ENCODE data around the gene SMPX. TPM values are rescaled to one million over a fixed set of nuclear protein-coding genes. Genes with fewer than 3 reads are reported as not detected.

SMPX gene
- polyA plus RNA-seq, 3 donors: not detected

- peaks cover 0 to 5% (median 2%) of the 10 kb centered on the region in 7 donors for H3K9me3 Mint-ChIP-seq
- H3K27ac Mint-ChIP-seq: no peak overlapping the region
- 95% methylated on average over 4 of the region's 7 CpGs for WGBS (ENCODE audit: insufficient coverage)
- H2AFZ ChIP-seq (ENCODE audit: insufficient read depth, low read depth, low read length, poor library complexity, severe bottlenecking): no peak overlapping the region
- no peaks in the 10 kb centered on the region for H3K4me1 Mint-ChIP-seq
- DNase-seq: no peak
- no peaks in the 10 kb centered on the region for H3K4me1 ChIP-seq (ENCODE audit: control insufficient read depth in 1 of 2, insufficient read depth in 2 of 2, low read length in 2 of 2)
- H3K9ac ChIP-seq (ENCODE audit: insufficient read depth, low read length, poor library complexity, severe bottlenecking): no peak overlapping the region
- H3K27me3 ChIP-seq (ENCODE audit: control insufficient read depth in 2 of 2, insufficient read depth in 2 of 2, low read length in 2 of 2): no peaks in the 10 kb centered on the region
- H3K4me3 ChIP-seq (replicated peaks in 1 of 3; ENCODE audit: low read depth in 2 of 3, low read length in 3 of 3): no peak overlapping the region
- H3K4me2 ChIP-seq (replicated peaks; ENCODE audit: extremely low read depth, low read length, poor library complexity, severe bottlenecking): no peak overlapping the region
- no peaks in the 10 kb centered on the region for H3K36me3 Mint-ChIP-seq
- H3K79me2 ChIP-seq (ENCODE audit: insufficient read depth, low read length): no peaks in the 10 kb centered on the region
- intact Hi-C loops (cut with micrococcal nuclease): no loop called here
- H4K20me1 ChIP-seq (ENCODE audit: insufficient read depth, low read length): no peaks in the 10 kb centered on the region
- peaks cover 0 to 7% (median 3%) of the 10 kb centered on the region in 3 donors for H3K27me3 Mint-ChIP-seq (ENCODE audit: low read depth in 3 of 3)
- H3K9me3 ChIP-seq (replicated peaks in 1 of 2; ENCODE audit: control insufficient read depth in 1 of 2, insufficient read depth in 1 of 2, low read length in 2 of 2): no peaks in the 10 kb centered on the region
- no peaks in the 10 kb centered on the region for H3K36me3 ChIP-seq (replicated peaks in 1 of 2; ENCODE audit: control insufficient read depth in 1 of 2, insufficient read depth in 2 of 2, low read length in 2 of 2)
- no peak overlapping the region for H3K4me3 Mint-ChIP-seq
- no peak for TF ChIP-seq CTCF (IDR thresholded peaks at IDR 0.05)
- no peak overlapping the region for H3K27ac ChIP-seq (ENCODE audit: low read depth in 1 of 2, low read length in 2 of 2)
Observed at GRCh38 chrX:21717802-21718201, 40.1 kb downstream of the SMPX start.

GRCh38 chrX:21715825-21716224 lies 42.1 kb downstream of the SMPX start:
- TF ChIP-seq CTCF (IDR thresholded peaks at IDR 0.05): no peak
- no peak for DNase-seq
- no peak overlapping the region for H3K4me3 ChIP-seq (replicated peaks in 1 of 3; ENCODE audit: low read depth in 2 of 3, low read length in 3 of 3)

More at GRCh38 chrX:21715825-21716224, 42.1 kb downstream of the SMPX start:
- Histone ChIP-seq H3K36me3 (replicated peaks in 1 of 2; ENCODE audit: control insufficient read depth in 1 of 2, insufficient read depth in 2 of 2, low read length in 2 of 2) (no peaks in the 10 kb centered on the region), H4K20me1 (ENCODE audit: insufficient read depth, low read length) (no peaks in the 10 kb centered on the region), H3K9me3 (replicated peaks in 1 of 2; ENCODE audit: control insufficient read depth in 1 of 2, insufficient read depth in 1 of 2, low read length in 2 of 2) (no peaks in the 10 kb centered on the region), H3K27ac (ENCODE audit: low read depth in 1 of 2, low read length in 2 of 2) (no peak overlapping the region), H3K27me3 (ENCODE audit: control insufficient read depth in 2 of 2, insufficient read depth in 2 of 2, low read length in 2 of 2) (no peaks in the 10 kb centered on the region), H3K4me1 (ENCODE audit: control insufficient read depth in 1 of 2, insufficient read depth in 2 of 2, low read length in 2 of 2) (no peaks in the 10 kb centered on the region), H2AFZ (ENCODE audit: insufficient read depth, low read depth, low read length, poor library complexity, severe bottlenecking) (no peak overlapping the region), H3K4me2 (replicated peaks; ENCODE audit: extremely low read depth, low read length, poor library complexity, severe bottlenecking) (no peak overlapping the region), H3K9ac (ENCODE audit: insufficient read depth, low read length, poor library complexity, severe bottlenecking) (no peak overlapping the region), H3K79me2 (ENCODE audit: insufficient read depth, low read length) (no peaks in the 10 kb centered on the region)
- H3K9me3 Mint-ChIP-seq: peaks cover 0 to 5% (median 2%) of the 10 kb centered on the region in 7 donors
- H3K27me3 Mint-ChIP-seq (ENCODE audit: low read depth in 3 of 3): peaks cover 0 to 7% (median 3%) of the 10 kb centered on the region in 3 donors
- no peak overlapping the region for H3K4me3 Mint-ChIP-seq
- no peak overlapping the region for H3K27ac Mint-ChIP-seq
- 83% methylated on average over 2 of the region's 2 CpGs for WGBS (ENCODE audit: insufficient coverage)
- H3K4me1 Mint-ChIP-seq: no peaks in the 10 kb centered on the region
- no peaks in the 10 kb centered on the region for H3K36me3 Mint-ChIP-seq
- intact Hi-C loops (cut with micrococcal nuclease): no loop called here
